Naive thymus-derived CD4-positive, alpha-beta T cell (primary cell): Measurements from ENCODE around the gene GRIA3. TPM values are rescaled to one million over a fixed set of nuclear protein-coding genes. Genes with fewer than 3 reads are reported as not detected.
"Not testable (repeated sequence)": the region's sequence is repeated elsewhere in the genome, so short reads cannot be mapped to it uniquely, and the experiment has no call there.

Experiments
- ATAC-seq: fragments of 150-1000 bp; cut with Tn5 transposase; 2 replicates; pipeline ENCODE4 v1.10.0; 2021; ENCODE audit warnings: mild to moderate bottlenecking, moderate library complexity
- CTCF ChIA-PET: fragments of 350-600 bp; sonication (Branson Sonifier 250); formaldehyde crosslinking; loops from one replicate; lab custom pipeline; 2021; ENCODE audit warnings: antibody characterized with exemption; lab: Charles Lee
- POLR2A ChIA-PET: fragments of 350-600 bp; sonication (Branson Sonifier 250); formaldehyde crosslinking; loops from one replicate; lab custom pipeline; 2021; ENCODE audit warnings: antibody characterized with exemption, inconsistent platforms; lab: Charles Lee
- DNase-seq, 9 donors: peaks; one replicate each; pipeline versions ENCODE4 v3.0.0 to v3.0.0-alpha.2; 2020 to 2022; ENCODE audit warnings: mixed read lengths in 1 of 9
- H3K27ac ChIP-seq: one replicate; pipeline ENCODE4 v1.7.0; 2013; ENCODE audit warnings: mild to moderate bottlenecking, low read depth, low read length, moderate library complexity
- H3K27me3 ChIP-seq, 2 donors: one replicate each; pipeline ENCODE4 v1.7.0; 2013; ENCODE audit warnings: low read length in 2 of 2, mild to moderate bottlenecking in 2 of 2, moderate library complexity in 2 of 2; ENCODE audit not compliant: control insufficient read depth in 2 of 2, insufficient read depth in 2 of 2
- H3K36me3 ChIP-seq, 3 experiments: 1 replicate in 2 of 3; 2 replicates in 1 of 3; pipeline ENCODE4 v1.7.0; 2013; ENCODE audit warnings: low read length in 3 of 3, mild to moderate bottlenecking in 3 of 3, moderate library complexity in 1 of 3; ENCODE audit not compliant: insufficient read depth in 3 of 3, control insufficient read depth in 2 of 3
- H3K4me1 ChIP-seq, 2 donors: one replicate each; pipeline ENCODE4 v1.7.0; 2013; ENCODE audit warnings: low read length in 2 of 2, mild to moderate bottlenecking in 2 of 2, moderate library complexity in 1 of 2; ENCODE audit not compliant: control insufficient read depth in 2 of 2, insufficient read depth in 2 of 2
- H3K4me3 ChIP-seq: 2 replicates; pipeline ENCODE4 v1.7.0; 2013; ENCODE audit warnings: mild to moderate bottlenecking, low read length
- H3K9me3 ChIP-seq, 3 experiments: 1 replicate in 2 of 3; 2 replicates in 1 of 3; pipeline ENCODE4 v1.7.0; 2013; ENCODE audit warnings: low read length in 3 of 3; ENCODE audit not compliant: control insufficient read depth in 2 of 3
- H3K27ac Mint-ChIP-seq, 9 donors: one replicate each; pipeline ENCODE4 v1.8.0; 2020 to 2022; ENCODE audit warnings: mixed read lengths in 9 of 9, mild to moderate bottlenecking in 8 of 9, moderate library complexity in 5 of 9, inconsistent platforms in 2 of 9
- H3K27me3 Mint-ChIP-seq, 5 donors: one replicate each; pipeline ENCODE4 v1.8.0; 2021 to 2022; ENCODE audit warnings: mixed read lengths in 5 of 5, mild to moderate bottlenecking in 1 of 5
- H3K36me3 Mint-ChIP-seq, 5 donors: one replicate each; pipeline ENCODE4 v1.8.0; 2020 to 2022; ENCODE audit warnings: mixed read lengths in 5 of 5, mild to moderate bottlenecking in 3 of 5, inconsistent platforms in 1 of 5
- H3K4me1 Mint-ChIP-seq, 7 donors: one replicate each; pipeline ENCODE4 v1.8.0; 2020 to 2022; ENCODE audit warnings: mixed read lengths in 7 of 7, mild to moderate bottlenecking in 3 of 7, inconsistent platforms in 1 of 7
- H3K4me3 Mint-ChIP-seq, 10 donors: one replicate each; pipeline ENCODE4 v1.8.0; 2020 to 2022; ENCODE audit warnings: mild to moderate bottlenecking in 10 of 10, mixed read lengths in 10 of 10, moderate library complexity in 6 of 10, inconsistent platforms in 2 of 10
- H3K9me3 Mint-ChIP-seq, 11 donors: one replicate each; pipeline ENCODE4 v1.8.0; 2020 to 2022; ENCODE audit warnings: mixed read lengths in 11 of 11, mild to moderate bottlenecking in 4 of 11, inconsistent platforms in 1 of 11, moderate library complexity in 1 of 11
- intact Hi-C, 2 donors: fragments of 100-400 bp; cut with micrococcal nuclease; formaldehyde crosslinking; loops; one replicate each; pipeline ENCODE4 v1.15.1; 2023
- polyA plus RNA-seq, 2 donors: library from polyadenylated mRNA; unstranded; fragments of 300-500 nt; fragmentation: Illumina TruSeq; gene quantifications; one replicate each; pipeline ENCODE4 v1.2.3, GENCODE V29; 2021
- total RNA-seq, 6 experiments: library from RNA in 5 of 6; stranded (reverse) in 5 of 6; gene quantifications; 1 replicate in 5 of 6; 2 replicates in 1 of 6; pipeline ENCODE4 v1.2.3 and lab custom pipeline; 2021 to 2026

The GRIA3 gene
- total and polyA plus RNA-seq, 7 experiments from 2014 or later: not detected

- ChIA-PET POLR2A (no interaction called here), CTCF (no interaction called here)
- no peaks in the 10 kb centered on the region for H3K4me1 Mint-ChIP-seq
- H3K9me3 Mint-ChIP-seq: peaks cover 2 to 36% (median 10%) of the 10 kb centered on the region in 11 donors
- Histone ChIP-seq H3K36me3 (no peaks in the 10 kb centered on the region), H3K9me3 (no peaks in the 10 kb centered on the region), H3K4me1 (no peaks in the 10 kb centered on the region), H3K4me3 (no peak overlapping the region), H3K27me3 (no peaks in the 10 kb centered on the region), H3K27ac (no peak overlapping the region)
- intact Hi-C loops: no loop called here
- no peak overlapping the region for H3K4me3 Mint-ChIP-seq
- DNase-seq (no peak), ATAC-seq (no peak)
- H3K27ac Mint-ChIP-seq: no peak overlapping the region
- H3K36me3 Mint-ChIP-seq: peaks cover 0 to 2% (median 0%) of the 10 kb centered on the region in 5 donors
- H3K27me3 Mint-ChIP-seq: peaks cover 0 to 3% (median 0%) of the 10 kb centered on the region in 5 donors
Measured at GRCh38 chrX:123518791-123519190, 334.7 kb downstream of the GRIA3 start.

GRCh38 chrX:123525123-123525725 is 341.1 kb downstream of the GRIA3 start:
- no peaks in the 10 kb centered on the region for H3K4me1 ChIP-seq
- no peak overlapping the region for H3K27ac ChIP-seq
- intact Hi-C loops: no loop called here
- Mint-ChIP-seq H3K36me3 (no peaks in the 10 kb centered on the region), H3K27ac (no peak overlapping the region), H3K4me3 (no peak overlapping the region), H3K9me3 (peaks cover 0 to 17% (median 5%) of the 10 kb centered on the region in 11 donors), H3K4me1 (no peaks in the 10 kb centered on the region), H3K27me3 (no peaks in the 10 kb centered on the region)
- CTCF ChIA-PET: no interaction called here
- no peak overlapping the region for H3K4me3 ChIP-seq
- no peaks in the 10 kb centered on the region for H3K9me3 ChIP-seq
- H3K36me3 ChIP-seq: no peaks in the 10 kb centered on the region
- ATAC-seq: no peak
- POLR2A ChIA-PET: no interaction called here
- no peak for DNase-seq
- H3K27me3 ChIP-seq: no peaks in the 10 kb centered on the region

GRCh38 chrX:123530726-123531125 is 346.6 kb downstream of the GRIA3 start:
- intact Hi-C loops, ATAC-seq, H3K27me3 ChIP-seq, H3K4me3 ChIP-seq, DNase-seq, H3K27ac Mint-ChIP-seq, H3K36me3 ChIP-seq, H3K4me1 ChIP-seq, H3K36me3 Mint-ChIP-seq, CTCF ChIA-PET, H3K4me3 Mint-ChIP-seq, H3K27ac ChIP-seq, POLR2A ChIA-PET, H3K9me3 ChIP-seq, H3K4me1 Mint-ChIP-seq: not testable (repeated sequence)
- peaks cover 0 to 39% (median 13%) of the 10 kb centered on the region in 11 donors for H3K9me3 Mint-ChIP-seq
- peaks cover 0 to 17% (median 0%) of the 10 kb centered on the region in 5 donors for H3K27me3 Mint-ChIP-seq
